HG03066 (cell line): Measurements from ENCODE around the gene GNAQ.

Source experiments
- ATAC-seq: cut with Tn5 transposase; IDR thresholded peaks from one replicate; pipeline ENCODE4 v1.9.1; 2021; ENCODE audit warnings: low read depth; ENCODE audit not compliant: unreplicated experiment

The GNAQ gene

DNA sequence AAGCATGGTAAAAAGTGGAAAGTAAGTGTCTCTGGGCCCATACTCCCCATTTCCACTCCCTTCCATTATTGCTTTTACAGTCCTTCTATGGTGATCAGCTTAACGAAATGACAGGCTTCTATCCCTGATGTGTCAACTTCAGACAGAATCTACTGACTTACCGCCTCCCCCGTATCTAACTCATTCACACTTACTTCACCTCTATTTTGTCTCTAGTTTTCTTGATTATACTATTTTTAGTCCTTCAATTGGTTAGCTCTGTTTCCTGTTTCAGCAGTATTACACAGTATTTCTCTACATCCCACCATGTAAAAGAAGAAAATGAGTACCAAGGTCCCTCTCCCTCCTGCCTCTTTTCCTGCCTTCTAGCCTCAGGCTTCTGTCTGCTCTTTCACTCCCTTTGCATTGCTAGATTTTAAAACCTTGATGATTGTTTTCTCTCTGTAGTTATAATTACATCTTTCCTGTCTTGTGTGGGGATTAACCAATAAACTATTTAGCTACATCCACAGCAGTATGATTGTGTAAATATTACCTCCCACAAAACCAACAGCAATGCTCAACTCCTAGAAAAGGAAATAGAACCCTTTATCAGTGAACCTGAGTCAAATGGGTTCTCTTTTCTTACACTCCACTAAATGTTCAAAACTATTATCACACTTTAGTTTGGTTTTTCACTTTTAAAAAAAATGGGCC lies 53.4 kb downstream of the GNAQ start:
- ATAC-seq, result no peak

- no peak for ATAC-seq
Measured at GRCh38 chr9:77977210-77977611, 54.4 kb downstream of the GNAQ start.

DNA sequence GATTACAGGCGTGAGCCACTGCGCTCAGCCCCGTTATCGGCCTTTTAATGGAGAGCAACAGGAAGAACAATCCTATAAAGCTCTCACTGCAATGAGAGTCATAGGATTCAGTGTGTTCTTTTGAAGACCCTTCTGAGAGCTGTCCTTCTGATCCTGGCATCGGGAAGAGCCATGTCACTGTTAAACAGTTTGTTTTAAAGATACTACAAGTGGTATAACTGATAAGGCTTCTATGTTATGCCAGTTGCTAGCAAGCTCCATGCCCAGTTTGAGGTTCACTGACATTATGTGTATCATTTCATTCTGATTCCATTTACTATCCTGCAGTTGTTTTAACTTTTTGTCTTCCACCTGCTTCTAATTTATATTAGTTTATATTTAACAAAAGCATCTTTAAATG lies 55.8 kb downstream of the GNAQ start:
- ATAC-seq, result no peak

DNA sequence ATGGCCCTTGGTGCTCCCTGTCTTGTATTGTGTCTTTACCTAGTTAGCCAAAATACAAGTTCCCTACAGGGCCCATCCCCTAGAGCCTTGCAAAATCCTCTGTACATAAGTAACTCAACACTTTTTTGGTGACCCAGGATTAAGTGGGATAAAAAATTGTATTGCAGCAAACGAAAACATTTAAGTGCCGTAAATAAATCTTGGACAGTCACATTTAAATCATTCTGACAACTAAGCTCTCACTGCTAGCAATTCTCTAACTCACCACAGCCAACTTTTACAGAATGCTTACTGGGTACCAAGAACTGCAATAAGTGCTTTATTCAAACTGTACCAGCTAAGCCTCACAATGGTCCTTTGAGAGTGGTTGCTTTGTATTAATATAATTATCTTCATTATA lies 56.6 kb downstream of the GNAQ start:
- ATAC-seq, result no peak

DNA sequence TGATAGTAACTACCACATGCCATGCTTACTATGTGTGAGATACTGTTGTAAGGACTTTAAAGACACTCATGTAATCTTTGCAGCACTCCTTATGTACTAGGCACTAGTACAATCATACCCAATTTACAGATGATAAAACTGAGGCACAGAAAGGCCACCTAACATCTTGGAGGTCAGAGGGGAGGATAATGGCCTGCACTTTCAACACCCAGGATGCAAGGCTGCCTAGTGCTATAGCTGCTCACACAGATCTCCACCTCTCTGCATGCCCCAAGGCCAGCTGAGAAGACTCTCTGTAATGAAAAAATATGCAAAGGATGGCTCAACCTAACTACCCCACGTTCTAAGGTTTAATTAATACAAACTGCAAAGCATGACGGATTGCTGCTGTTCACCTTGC lies 57.2 kb downstream of the GNAQ start:
- no peak for ATAC-seq

DNA sequence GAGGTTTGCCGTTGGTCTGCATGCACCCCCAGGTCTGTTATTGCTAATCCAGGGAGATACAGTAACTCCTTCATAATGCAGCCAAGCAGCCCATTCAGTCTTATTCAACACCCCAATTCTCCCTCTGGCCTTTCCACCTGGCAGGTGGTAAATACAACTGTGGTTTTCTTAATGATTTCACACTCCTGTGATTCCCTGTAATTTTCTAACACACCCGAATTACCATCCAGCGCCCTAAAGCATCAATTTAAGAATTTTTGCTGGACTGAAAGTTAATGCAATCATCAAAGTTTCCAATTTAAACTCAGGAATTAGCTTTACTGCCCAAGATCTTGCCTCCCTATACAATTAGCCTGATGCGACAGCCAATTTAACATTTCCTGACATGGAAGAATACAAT lies 62.5 kb downstream of the GNAQ start:
- no peak for ATAC-seq

DNA sequence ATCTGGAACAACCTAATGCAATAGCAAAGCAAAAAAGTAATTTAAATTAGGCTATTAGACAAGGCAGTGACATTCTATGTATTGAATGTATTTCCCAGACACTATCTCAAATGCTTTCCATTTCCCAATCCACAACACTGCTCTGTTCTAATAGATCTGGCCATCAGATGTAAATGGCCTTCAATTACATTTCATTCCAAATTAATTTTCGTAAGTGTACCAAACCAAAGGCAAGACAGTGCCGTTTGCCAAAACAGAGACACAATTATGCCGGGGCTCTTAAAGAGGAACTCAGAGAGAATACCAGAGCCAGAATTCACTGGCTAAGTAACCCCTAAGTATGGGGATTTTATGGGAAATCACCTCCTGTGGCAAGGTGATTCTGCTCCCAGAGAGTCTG lies 63.1 kb downstream of the GNAQ start:
- no peak for ATAC-seq

- ATAC-seq, result no peak
Measured at GRCh38 chr9:77966718-77967117, 64.9 kb downstream of the GNAQ start.

GRCh38 chr9:77965445-77966123 lies 66.0 kb downstream of the GNAQ start:
- ATAC-seq, result no peak

GRCh38 chr9:77964258-77964657 lies 67.4 kb downstream of the GNAQ start:
- no peak for ATAC-seq

DNA sequence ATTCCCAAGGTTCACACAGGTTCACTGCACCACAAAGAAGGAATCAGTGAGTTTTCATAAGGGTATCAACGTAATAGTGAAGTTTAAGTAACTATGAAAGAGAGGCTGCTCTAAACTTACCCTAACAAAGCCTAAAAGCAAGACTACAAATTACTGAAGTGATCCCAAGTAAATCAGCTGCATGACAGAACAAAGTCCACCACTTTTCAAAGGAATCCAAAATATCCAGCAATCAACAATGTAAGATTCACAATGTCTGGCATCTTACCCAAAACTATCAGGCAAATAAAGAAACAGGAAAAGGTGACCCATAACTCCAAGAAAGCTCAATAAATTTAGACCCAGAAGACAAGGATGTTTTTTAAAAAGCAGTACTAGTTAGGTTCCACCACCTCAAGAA lies 70.1 kb downstream of the GNAQ start:
- no peak for ATAC-seq

- no peak for ATAC-seq
Measured at GRCh38 chr9:77960356-77961153, 71.1 kb downstream of the GNAQ start.

GRCh38 chr9:77959803-77960202 lies 71.8 kb downstream of the GNAQ start:
- no peak for ATAC-seq

- ATAC-seq, result no peak
Measured at GRCh38 chr9:77957652-77958051, 74.0 kb downstream of the GNAQ start.

DNA sequence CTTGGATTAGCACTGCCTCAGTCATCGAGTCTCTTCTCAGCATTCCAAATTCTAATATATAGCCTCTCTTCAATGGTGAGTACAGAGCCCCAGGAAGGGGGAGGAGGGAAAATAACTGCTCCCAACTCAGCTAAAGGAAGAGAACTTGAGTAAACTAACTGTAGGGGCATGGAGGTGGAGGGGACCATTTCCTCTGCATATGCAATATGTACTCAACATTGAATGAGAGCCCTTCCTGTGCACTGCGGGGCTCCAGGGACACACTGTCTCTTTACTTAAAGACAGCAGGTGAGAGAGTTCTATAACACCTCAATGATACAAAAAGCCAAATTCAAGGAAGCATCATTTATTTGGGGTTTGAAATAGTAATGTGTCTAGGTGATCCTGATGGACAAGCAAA lies 75.1 kb downstream of the GNAQ start:
- ATAC-seq, result no peak

DNA sequence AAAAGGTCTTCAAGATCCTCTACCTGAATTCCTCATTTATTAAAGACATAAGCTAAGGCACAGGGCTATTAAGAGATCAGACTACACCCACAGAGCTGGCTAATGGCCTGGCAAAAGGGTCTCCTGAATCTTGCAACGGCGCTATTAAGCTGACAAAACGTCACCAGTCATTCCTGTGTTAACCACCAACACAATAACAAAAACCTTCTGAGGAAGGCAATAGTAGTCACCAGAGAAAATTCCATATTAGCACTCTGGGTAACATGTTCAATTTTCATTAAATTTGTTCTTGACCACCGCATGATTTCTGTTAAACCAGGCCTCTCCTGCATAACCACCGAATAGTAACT lies 77.0 kb downstream of the GNAQ start:
- no peak for ATAC-seq

GRCh38 chr9:77954013-77954665 lies 77.5 kb downstream of the GNAQ start:
- no peak for ATAC-seq

- no peak for ATAC-seq
Measured at GRCh38 chr9:77953590-77953989, 78.0 kb downstream of the GNAQ start.

GRCh38 chr9:77952635-77953328 lies 78.8 kb downstream of the GNAQ start:
- ATAC-seq, result no peak

DNA sequence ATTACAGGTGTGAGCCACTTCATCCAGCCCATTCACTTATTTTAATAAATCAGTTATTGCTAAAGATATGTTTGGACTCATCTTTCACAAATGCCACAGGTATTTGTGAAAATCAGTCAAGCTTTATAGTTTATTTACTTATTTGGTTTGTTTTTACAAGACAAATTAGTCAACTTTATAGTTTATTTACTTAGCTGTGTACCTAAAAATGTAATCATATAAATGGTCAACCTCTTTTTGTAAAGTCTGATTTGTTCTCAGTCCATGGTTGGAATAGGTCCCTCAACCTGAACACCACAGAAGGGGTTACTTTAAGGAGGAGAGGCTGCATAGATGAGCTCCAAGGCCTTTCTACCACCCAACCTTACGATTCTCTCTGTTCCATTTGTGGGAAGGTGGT lies 80.2 kb downstream of the GNAQ start:
- ATAC-seq, result no peak
